Measurements from ENCODE around the gene SLC25A11. TPM values are rescaled to one million over a fixed set of nuclear protein-coding genes. Genes with fewer than 3 reads are reported as not detected.

Gene SLC25A11
- total RNA-seq, 6 experiments from 2014 or later: 32.6 to 64.2 (median 41.0) TPM

- intact Hi-C loops (cut with DNase I): no loop called here
- DNase-seq: peak; percentile 70 to 79 (median 78)
- Histone ChIP-seq H3K27me3 (no peaks in the 10 kb centered on the region), H3K36me3 (peaks cover 0 to 34% (median 7%) of the 10 kb centered on the region in 4 donors), H3K4me3 (peak overlapping the region; percentile 86 to 100 (median 91)), H3K27ac (peak overlapping the region; percentile 81 to 98 (median 97)), H3K4me1 (peaks cover 0 to 35% (median 5%) of the 10 kb centered on the region in 4 donors), H3K9me3 (no peaks in the 10 kb centered on the region)
- WGBS (ENCODE audit: insufficient coverage, low coverage, low lambda C conversion rate, missing lambda C conversion rate): under 1% methylated on average over 11 of the region's 56 CpGs
- peak; percentile 16 to 33 (median 25) for ATAC-seq
- TF ChIP-seq POLR2A (IDR thresholded peaks at IDR 0.05) (no peak), CTCF (IDR thresholded peaks at IDR 0.05) (no peak)
Measured at GRCh38 chr17:4947411-4948165, 7.7 kb upstream of the SLC25A11 start.

GRCh38 chr17:4947010-4947410, 7.2 kb upstream of the SLC25A11 start:
- WGBS (ENCODE audit: insufficient coverage, low coverage, low lambda C conversion rate, missing lambda C conversion rate): 0% methylated on average over 5 of the region's 7 CpGs
- TF ChIP-seq CTCF (IDR thresholded peaks at IDR 0.05) (no peak), POLR2A (IDR thresholded peaks at IDR 0.05) (no peak)
- Histone ChIP-seq H3K27me3 (no peaks in the 10 kb centered on the region), H3K27ac (peak overlapping the region; percentile 81 to 98 (median 97)), H3K9me3 (no peaks in the 10 kb centered on the region), H3K4me1 (peaks cover 0 to 35% (median 5%) of the 10 kb centered on the region in 4 donors), H3K36me3 (peaks cover 0 to 37% (median 7%) of the 10 kb centered on the region in 4 donors), H3K4me3 (peak overlapping the region; percentile 86 to 100 (median 91))
- DNase-seq (no peak), ATAC-seq (no peak)
- intact Hi-C loops (cut with DNase I): no loop called here

- Histone ChIP-seq H3K27me3 (no peaks in the 10 kb centered on the region), H3K4me3 (peak overlapping the region; percentile 86 to 100 (median 91)), H3K27ac (peak overlapping the region in 2 of 3 donors; percentile 97 to 98), H3K9me3 (no peaks in the 10 kb centered on the region), H3K4me1 (peaks cover 0 to 39% (median 8%) of the 10 kb centered on the region in 4 donors), H3K36me3 (peaks cover 0 to 37% (median 7%) of the 10 kb centered on the region in 4 donors)
- intact Hi-C loops (cut with DNase I): no loop called here
- 18% methylated on average over 12 of the region's 16 CpGs for WGBS (ENCODE audit: insufficient coverage, low coverage, low lambda C conversion rate, missing lambda C conversion rate)
- DNase-seq (no peak), ATAC-seq (no peak)
- TF ChIP-seq POLR2A (IDR thresholded peaks at IDR 0.05) (no peak), CTCF (IDR thresholded peaks at IDR 0.05) (no peak)
Measured at GRCh38 chr17:4946312-4946976, 6.6 kb upstream of the SLC25A11 start.

- intact Hi-C loops (cut with DNase I): no loop called here
- no peak for ATAC-seq
- no peak for TF ChIP-seq CTCF (IDR thresholded peaks at IDR 0.05)
- TF ChIP-seq POLR2A (IDR thresholded peaks at IDR 0.05): no peak
- Histone ChIP-seq H3K27me3 (no peaks in the 10 kb centered on the region), H3K9me3 (no peaks in the 10 kb centered on the region), H3K4me1 (peaks cover 0 to 40% (median 8%) of the 10 kb centered on the region in 4 donors), H3K27ac (peak overlapping the region in 2 of 3 donors; percentile 6 to 98), H3K36me3 (peaks cover 0 to 37% (median 7%) of the 10 kb centered on the region in 4 donors), H3K4me3 (peak overlapping the region; percentile 86 to 100 (median 91))
- 12% methylated on average over 3 of the region's 4 CpGs for WGBS (ENCODE audit: insufficient coverage, low coverage, low lambda C conversion rate, missing lambda C conversion rate)
- DNase-seq: no peak
Measured at GRCh38 chr17:4945944-4946280, 6.1 kb upstream of the SLC25A11 start.

All from right lobe of liver (tissue), 6 donors.